HuH-7.5 (cell line): ENCODE results near the gene UROC1.

Experiments
- DNase-seq: peaks from one replicate; pipeline ENCODE4 v3.0.0; 2011; ENCODE audit warnings: low spot score

Gene UROC1

DNA sequence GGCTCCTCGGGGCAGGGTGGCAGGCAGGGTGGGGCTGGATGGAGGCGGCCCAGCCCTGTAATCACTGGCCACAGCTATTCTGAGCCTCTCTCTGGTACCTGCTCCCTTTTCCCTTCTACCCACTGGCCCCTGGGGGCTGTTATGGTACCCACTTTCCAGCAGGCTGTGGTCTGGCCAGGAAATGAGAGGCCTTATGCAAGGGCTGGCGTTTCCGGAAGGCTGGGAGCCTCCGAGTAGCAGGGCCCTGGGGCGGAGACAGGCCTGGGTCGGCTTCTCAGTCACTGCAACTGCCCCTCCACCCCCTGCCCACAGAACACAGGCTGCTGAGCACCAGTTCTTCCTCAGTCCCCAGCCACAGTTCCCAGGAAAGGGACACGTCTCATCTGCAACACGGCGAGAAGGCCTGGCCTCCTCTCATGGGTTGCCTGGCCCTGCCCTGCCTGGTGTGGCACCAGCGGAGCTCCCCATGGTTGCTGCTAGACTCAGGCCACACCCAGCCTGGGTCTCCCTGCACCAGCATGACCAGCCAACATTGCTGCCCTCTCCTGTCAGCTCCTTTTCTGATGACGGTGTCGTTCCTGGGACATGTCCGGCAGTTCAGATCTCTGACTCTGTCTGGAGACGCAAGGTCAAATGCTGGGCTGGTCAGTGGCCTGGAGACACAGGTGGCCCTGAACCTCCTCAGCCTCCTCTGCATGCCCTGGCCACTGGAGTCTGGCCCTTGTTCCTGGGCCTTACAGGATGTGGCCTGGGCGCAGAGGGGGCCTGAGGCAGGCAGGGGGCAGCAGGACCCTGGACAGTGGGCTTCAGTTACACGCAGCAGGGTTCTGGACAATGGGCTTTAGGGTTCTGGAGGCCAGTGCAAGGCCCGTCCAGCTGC, 12.8 kb upstream of the UROC1 start:
- DNase-seq = no peak

- no peak for DNase-seq
These were observed 12.1 kb upstream of the UROC1 start for GRCh38 chr3:126529585-126530170.

DNA sequence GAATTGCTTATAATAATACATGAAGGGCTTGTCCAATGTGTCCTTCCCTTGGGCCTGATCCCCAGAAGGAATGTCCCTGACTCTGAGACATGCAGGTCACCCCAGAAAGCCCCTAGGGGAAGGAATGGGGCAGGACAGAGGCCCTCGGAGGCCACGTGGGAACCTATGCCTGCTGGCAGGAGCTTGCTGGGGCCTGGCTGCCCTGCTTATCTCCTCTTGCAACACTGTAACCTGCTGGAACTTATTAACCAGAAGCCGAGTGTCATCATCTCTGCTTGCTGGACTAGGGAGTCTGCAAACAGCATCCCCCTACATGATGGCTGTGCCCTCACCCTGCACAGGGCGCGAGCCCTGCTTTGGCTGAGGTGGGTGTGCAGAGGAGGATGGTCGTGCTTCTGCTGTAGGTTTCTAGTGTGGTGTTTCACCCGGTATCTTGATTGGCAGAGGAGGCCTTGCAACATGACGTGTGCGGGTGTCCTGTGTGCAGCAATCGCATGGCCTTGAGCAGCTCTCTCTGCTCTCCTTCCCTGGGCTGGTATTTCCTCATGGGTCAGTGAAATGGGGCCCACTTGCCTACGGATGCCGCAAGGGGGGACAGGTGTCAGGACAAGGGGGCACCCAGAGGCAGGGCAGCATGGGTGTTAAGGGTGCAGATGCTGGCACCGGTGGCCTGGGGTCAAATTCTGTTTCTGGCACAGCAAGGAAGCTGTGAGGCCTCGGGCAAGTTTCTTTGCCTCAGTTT, 11.4 kb upstream of the UROC1 start:
- DNase-seq = peak; percentile 95

GRCh38 chr3:126528419-126528799, 10.8 kb upstream of the UROC1 start:
- no peak for DNase-seq

- no peak for DNase-seq
These were observed 10.1 kb upstream of the UROC1 start for GRCh38 chr3:126527455-126528211.

DNA sequence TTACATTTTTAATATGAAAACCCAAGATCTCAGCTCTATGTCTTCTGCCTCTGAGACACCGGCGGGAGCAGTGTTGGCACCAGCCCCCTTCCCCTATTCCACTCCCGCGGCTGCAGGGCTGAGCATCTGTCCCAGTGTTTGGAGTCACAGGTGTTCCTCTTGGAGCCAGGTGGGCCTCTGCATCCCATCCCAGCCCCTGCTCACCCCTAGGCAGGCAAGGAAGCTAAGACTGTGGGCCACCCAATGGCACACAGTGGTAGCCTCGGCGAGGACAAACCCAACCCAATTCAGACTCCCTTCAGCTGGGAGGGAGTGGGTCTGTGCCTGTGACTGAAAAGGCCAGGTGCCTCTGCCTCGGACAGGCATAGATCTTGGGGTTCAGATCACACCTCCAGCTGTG, 9.4 kb upstream of the UROC1 start:
- no peak for DNase-seq

GRCh38 chr3:126526668-126527005, 9.1 kb upstream of the UROC1 start:
- DNase-seq = no peak

- no peak for DNase-seq
These were observed 8.5 kb upstream of the UROC1 start for GRCh38 chr3:126525853-126526667.

- DNase-seq = no peak
These were observed 7.7 kb upstream of the UROC1 start for GRCh38 chr3:126525091-126525852.

DNA sequence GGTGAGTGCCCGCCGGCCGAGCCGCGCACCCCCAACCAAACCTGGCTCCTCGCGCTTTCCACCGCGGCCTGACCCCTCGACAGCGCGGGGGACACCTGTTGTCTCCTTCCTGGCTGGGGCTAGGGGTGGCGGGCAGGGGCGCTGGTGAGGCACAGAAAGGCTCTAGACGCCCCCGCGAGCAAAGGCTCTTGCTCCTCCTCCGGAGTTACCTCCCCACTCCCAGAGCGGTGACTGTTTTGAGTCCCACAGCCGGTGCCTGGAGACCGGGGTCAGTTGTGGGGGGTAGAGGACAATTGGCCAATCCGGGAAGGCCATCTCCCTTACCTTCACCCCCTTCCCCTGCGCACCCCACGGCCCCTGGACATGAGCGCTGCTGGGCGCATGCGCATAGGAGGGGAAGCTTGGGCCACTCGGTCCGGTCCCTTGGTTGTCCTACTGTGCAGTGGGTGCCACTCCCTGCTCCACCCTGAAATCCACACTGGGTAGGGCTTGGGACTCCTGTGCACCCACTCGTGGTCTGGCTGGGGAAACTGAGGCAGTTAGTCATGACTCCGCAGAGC, 6.9 kb upstream of the UROC1 start:
- peak; percentile 83 for DNase-seq

DNA sequence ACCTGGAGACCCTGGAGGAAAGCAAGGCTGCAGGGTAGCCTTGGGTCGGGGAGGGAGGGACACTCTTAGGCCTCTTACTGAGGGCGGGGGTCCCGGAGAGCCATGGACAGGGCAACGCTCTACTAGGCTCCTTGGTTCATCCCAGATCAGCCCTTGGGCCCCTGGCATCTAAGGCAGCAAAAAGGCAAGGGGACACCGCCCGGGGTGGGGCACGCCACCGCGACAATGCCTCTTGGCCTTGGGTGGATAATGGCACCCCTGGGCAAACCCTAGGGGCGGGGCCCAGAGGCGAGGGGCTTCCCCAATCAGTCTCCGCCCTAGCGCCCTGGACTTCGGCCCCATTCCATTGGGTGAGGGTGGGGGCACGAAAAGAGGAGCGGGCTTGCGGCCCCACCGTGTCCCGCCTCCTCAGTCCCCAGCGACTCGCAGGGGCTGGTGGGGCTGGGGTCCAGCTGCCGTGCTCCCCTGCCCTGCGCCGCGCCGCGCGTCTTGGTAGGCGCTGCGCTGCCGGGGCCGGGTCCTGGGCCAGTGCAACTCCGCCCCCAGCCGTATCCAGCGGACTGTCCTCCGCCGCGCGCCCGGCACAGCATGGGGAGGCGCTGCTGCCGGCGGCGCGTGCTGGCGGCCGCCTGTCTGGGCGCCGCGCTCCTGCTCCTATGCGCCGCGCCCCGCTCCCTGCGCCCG, 6.3 kb upstream of the UROC1 start, which contains the start of gene CHST13:
TSS of gene CHST13 (plus strand) at position 411 of the 684 bp plus-strand sequence. CDS start at position 589, 178 bp downstream.
- DNase-seq = peak; percentile 86

DNA sequence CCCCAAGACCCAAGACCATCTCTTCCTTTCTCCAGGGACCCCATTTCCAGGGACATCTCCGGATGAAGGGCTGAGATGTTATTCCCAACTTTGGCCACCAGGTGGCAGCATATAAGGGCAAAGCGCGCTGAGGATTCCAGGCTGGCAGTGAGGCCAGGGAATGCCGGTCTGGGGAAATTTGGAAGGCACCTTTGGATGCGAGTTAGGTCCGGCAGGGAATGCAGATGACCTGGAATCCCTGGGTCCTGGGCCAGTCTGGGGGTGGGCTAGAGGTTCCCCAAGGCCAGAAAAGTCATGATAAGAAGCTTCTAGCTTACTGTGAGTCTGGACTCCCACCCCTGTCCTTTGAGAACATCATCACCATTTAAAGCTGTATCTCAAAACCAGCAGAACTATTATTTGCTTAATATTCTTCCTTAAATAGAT, 4.8 kb upstream of the UROC1 start:
- DNase-seq = peak; percentile 92

- DNase-seq = no peak
These were observed 3.7 kb upstream of the UROC1 start for GRCh38 chr3:126521122-126521891.

- DNase-seq = no peak
These were observed 2.2 kb upstream of the UROC1 start for GRCh38 chr3:126519506-126520455.

DNA sequence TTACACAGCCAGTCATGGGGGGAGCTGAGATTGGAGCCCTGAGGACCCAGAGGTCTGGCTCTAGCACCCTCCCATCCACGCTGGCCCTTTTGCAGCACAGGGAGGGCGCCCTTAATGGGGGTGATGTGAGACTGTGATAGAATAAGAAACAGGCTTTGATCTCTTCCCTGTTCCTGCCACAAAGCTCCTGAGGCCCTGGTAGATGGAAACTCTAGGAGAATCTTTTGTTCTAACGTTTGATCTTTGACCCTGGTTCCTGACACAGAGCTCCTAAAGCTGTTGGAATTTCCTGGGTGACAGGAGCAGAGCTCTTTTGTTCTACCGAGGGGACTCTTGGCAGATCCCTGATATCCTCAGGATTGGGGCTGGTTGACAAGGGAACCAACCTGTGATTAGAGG, 1.2 kb upstream of the UROC1 start:
- DNase-seq = no peak

- DNase-seq = no peak
These were observed 609 bp upstream of the UROC1 start for GRCh38 chr3:126517986-126518778.

- no peak for DNase-seq
These were observed 660 bp downstream of the UROC1 start for GRCh38 chr3:126516936-126517290.
